K562 (cell line): ENCODE results near the gene IKZF3. TPM values are rescaled to one million over a fixed set of nuclear protein-coding genes. Genes with fewer than 3 reads are reported as not detected.

Source experiments
- ARHGAP35 ChIP-seq: fragments of 450-650 bp; IDR thresholded peaks from 2 replicates; pipeline ENCODE4 v1.6.1; 2018; ENCODE audit not compliant: partially characterized antibody
- ATF3 ChIP-seq, 2 experiments: fragments of 450-650 bp in 1 of 2; sonication (generic) in 1 of 2; formaldehyde crosslinking in 1 of 2; IDR thresholded peaks in 1 of 2; conservative IDR thresholded peaks in 1 of 2; 2 replicates each; pipeline versions ENCODE4 v1.6.1 to v1.8.1; 2016 to 2023; ENCODE audit warnings: mild to moderate bottlenecking in 2 of 2, moderate library complexity in 2 of 2, inconsistent platforms in 1 of 2, missing genetic modification reagents in 1 of 2
- E2F3 ChIP-seq: fragments of 250-450 bp; sonication (Bioruptor Pico); IDR thresholded peaks from 2 replicates; pipeline ENCODE4 v1.4.0; 2020; ENCODE audit warnings: mild to moderate bottlenecking
- E2F5 ChIP-seq: sonication (generic); formaldehyde crosslinking; IDR thresholded peaks from 2 replicates; pipeline ENCODE4 v1.8.0; 2022; ENCODE audit warnings: mild to moderate bottlenecking, missing genetic modification reagents
- ELF4 ChIP-seq: fragments of 450-650 bp; formaldehyde crosslinking; IDR thresholded peaks from 2 replicates; pipeline ENCODE4 v1.4.0; 2022; ENCODE audit warnings: missing genetic modification characterization
- GATAD2A ChIP-seq: fragments of 450-650 bp; IDR thresholded peaks from 2 replicates; pipeline ENCODE4 v1.6.1; 2017
- HDAC1 ChIP-seq, 2 experiments: fragments of 450-650 bp; IDR thresholded peaks; 2 replicates each; pipeline ENCODE4 v1.6.1; 2016 to 2017; ENCODE audit warnings: inconsistent platforms in 1 of 2, mild to moderate bottlenecking in 1 of 2, moderate library complexity in 1 of 2
- MAFG ChIP-seq: fragments of 450-650 bp; conservative IDR thresholded peaks from 2 replicates; pipeline ENCODE4 v1.6.1; 2016; ENCODE audit warnings: missing genetic modification characterization, missing compliant biosample characterization
- NELFE ChIP-seq: IDR thresholded peaks from 2 replicates; pipeline ENCODE4 v1.6.1; 2011; ENCODE audit warnings: mild to moderate bottlenecking; ENCODE audit not compliant: insufficient read depth, insufficient read length
- NFATC3 ChIP-seq: fragments of 450-650 bp; IDR thresholded peaks from 2 replicates; pipeline ENCODE4 v1.6.1; 2017; ENCODE audit warnings: mild to moderate bottlenecking
- RAD51 ChIP-seq: fragments of 450-650 bp; IDR thresholded peaks from 2 replicates; pipeline ENCODE4 v1.7.1; 2016; ENCODE audit warnings: low read depth, mild to moderate bottlenecking, borderline replicate concordance
- RBM15 ChIP-seq: fragments of 200-400 bp; formaldehyde crosslinking; IDR thresholded peaks from 2 replicates; pipeline ENCODE4 v1.6.1; 2018; ENCODE audit warnings: mild to moderate bottlenecking, low read length, moderate library complexity; ENCODE audit not compliant: insufficient read depth
- RBM17 ChIP-seq: fragments of 200-400 bp; formaldehyde crosslinking; IDR thresholded peaks from 2 replicates; pipeline ENCODE4 v1.6.1; 2017; ENCODE audit warnings: low read depth, mild to moderate bottlenecking, low read length, borderline replicate concordance
- SLC30A9 ChIP-seq: fragments of 250-450 bp; sonication (Bioruptor Pico); IDR thresholded peaks from 2 replicates; pipeline ENCODE4 v1.8.0; 2022; ENCODE audit warnings: mild to moderate bottlenecking, moderate library complexity
- SMARCA5 ChIP-seq: fragments of 450-650 bp; IDR thresholded peaks from 2 replicates; pipeline ENCODE4 v1.6.1; 2016
- STAT6 ChIP-seq: sonication (generic); formaldehyde crosslinking; IDR thresholded peaks from 2 replicates; pipeline ENCODE4 v1.8.1; 2023; ENCODE audit warnings: mild to moderate bottlenecking, missing genetic modification reagents
- SUPT5H ChIP-seq: fragments of 450-650 bp; IDR thresholded peaks from 2 replicates; pipeline ENCODE4 v1.6.1; 2016
- ZNF140 ChIP-seq: fragments of 250-450 bp; sonication (Bioruptor Pico); IDR thresholded peaks from 2 replicates; pipeline ENCODE4 v1.8.0; 2021; ENCODE audit warnings: moderate library complexity, mild to moderate bottlenecking, inconsistent platforms
- ZNF184 ChIP-seq: sonication (generic); formaldehyde crosslinking; IDR thresholded peaks from 2 replicates; pipeline ENCODE4 v1.5.0; 2020; ENCODE audit warnings: missing genetic modification reagents
- ZNF197 ChIP-seq: fragments of 200-800 bp; sonication (Bioruptor generic); IDR thresholded peaks from 2 replicates; pipeline ENCODE4 v1.6.1; 2016; ENCODE audit warnings: low read depth, missing genetic modification characterization, missing compliant biosample characterization
- ZNF274 ChIP-seq: IDR thresholded peaks from 2 replicates; pipeline ENCODE4 v1.6.1; 2011; ENCODE audit warnings: low read depth, mild to moderate bottlenecking, low read length, moderate library complexity, borderline replicate concordance
- ZNF699 ChIP-seq: fragments of 250-450 bp; sonication (Bioruptor Pico); IDR thresholded peaks from 2 replicates; pipeline ENCODE4 v1.8.0; 2021; ENCODE audit warnings: mild to moderate bottlenecking, moderate library complexity; ENCODE audit not compliant: insufficient replicate concordance
- polyA plus RNA-seq, 8 experiments: library from polyadenylated mRNA; depleted of rRNA in 4 of 8; stranded (reverse) in 5 of 8; unstranded in 3 of 8; fragments of >200 nt; fragmentation: Nextera tagmentation in 2 of 8; fragmentation: Illumina TruSeq in 1 of 8; extraction: Ambion mirVana in 2 of 8; extraction: Trizol in 1 of 8; gene quantifications; 2 replicates each; pipeline versions ENCODE4 v1.2.1 to v1.2.3, GENCODE V29; 2011 to 2014; ENCODE audit warnings: inconsistent platforms in 1 of 8, missing spikeins in 1 of 8
- total RNA-seq, 7 experiments: library from RNA; depleted of rRNA in 6 of 7; stranded (reverse); fragments of >200 nt in 6 of 7; fragmentation: Illumina TruSeq in 2 of 7; extraction: Trizol in 2 of 7; gene quantifications; 2 replicates each; pipeline versions ENCODE4 v1.2.1 to v1.2.3, GENCODE V29; 2011 to 2021; ENCODE audit warnings: low replicate concordance in 1 of 7

IKZF3 gene
- total and polyA plus RNA-seq, 9 of the 15 experiments (the other 6 are each of a cell fraction or from before 2014, with no cell fraction given): 0.06 to 1.6 (median 0.62) TPM

- 0 out of 4 replicates have a peak, but pooled peaks of 1 of the 2 experiments have one; percentile 78 for TF ChIP-seq HDAC1 (IDR thresholded peaks at IDR 0.05)
- no peak for TF ChIP-seq NFATC3
- no peak for TF ChIP-seq STAT6 (CRISPR knock-in tag)
- TF ChIP-seq ZNF184 (CRISPR knock-in tag): no peak
- TF ChIP-seq ATF3 (IDR thresholded peaks at IDR 0.05): no peak
- no peak for TF ChIP-seq ATF3 (CRISPR knock-in tag; conservative IDR thresholded peaks at IDR 0.05)
- no peak for TF ChIP-seq SMARCA5
- TF ChIP-seq ZNF197 (CRISPR knock-in tag): no peak
- no peak for TF ChIP-seq ZNF274
- TF ChIP-seq NELFE: no peak
- TF ChIP-seq RAD51: no peak
- no peak for TF ChIP-seq MAFG (tag)
- peak; percentile 89 for TF ChIP-seq SUPT5H
- no peak for TF ChIP-seq SLC30A9 (CRISPR knock-in tag)
- TF ChIP-seq RBM17: no peak
- no peak for TF ChIP-seq E2F3 (CRISPR knock-in tag)
- TF ChIP-seq GATAD2A: no peak
- no peak for TF ChIP-seq ZNF140
- no peak for TF ChIP-seq ARHGAP35
- TF ChIP-seq ELF4 (CRISPR knock-in tag): no peak
- no peak for TF ChIP-seq E2F5
- TF ChIP-seq RBM15: no peak
- TF ChIP-seq ZNF699 (CRISPR knock-in tag): no peak
Measured at GRCh38 chr17:39722965-39723848, 140.9 kb downstream of the IKZF3 start (continued).
